GM19324 (cell line): ENCODE measurements around the gene SYCP2.

Source experiments
- ATAC-seq: cut with Tn5 transposase; IDR thresholded peaks from one replicate; pipeline ENCODE4 v1.9.1; 2021; ENCODE audit warnings: mild to moderate bottlenecking, moderate library complexity; ENCODE audit not compliant: unreplicated experiment, low FRiP score

SYCP2 gene

GRCh38 chr20:59825944-59826759 is 107.3 kb downstream of the SYCP2 start:
- no peak for ATAC-seq

- no peak for ATAC-seq
These were observed 107.9 kb downstream of the SYCP2 start for GRCh38 chr20:59825563-59825920.

DNA sequence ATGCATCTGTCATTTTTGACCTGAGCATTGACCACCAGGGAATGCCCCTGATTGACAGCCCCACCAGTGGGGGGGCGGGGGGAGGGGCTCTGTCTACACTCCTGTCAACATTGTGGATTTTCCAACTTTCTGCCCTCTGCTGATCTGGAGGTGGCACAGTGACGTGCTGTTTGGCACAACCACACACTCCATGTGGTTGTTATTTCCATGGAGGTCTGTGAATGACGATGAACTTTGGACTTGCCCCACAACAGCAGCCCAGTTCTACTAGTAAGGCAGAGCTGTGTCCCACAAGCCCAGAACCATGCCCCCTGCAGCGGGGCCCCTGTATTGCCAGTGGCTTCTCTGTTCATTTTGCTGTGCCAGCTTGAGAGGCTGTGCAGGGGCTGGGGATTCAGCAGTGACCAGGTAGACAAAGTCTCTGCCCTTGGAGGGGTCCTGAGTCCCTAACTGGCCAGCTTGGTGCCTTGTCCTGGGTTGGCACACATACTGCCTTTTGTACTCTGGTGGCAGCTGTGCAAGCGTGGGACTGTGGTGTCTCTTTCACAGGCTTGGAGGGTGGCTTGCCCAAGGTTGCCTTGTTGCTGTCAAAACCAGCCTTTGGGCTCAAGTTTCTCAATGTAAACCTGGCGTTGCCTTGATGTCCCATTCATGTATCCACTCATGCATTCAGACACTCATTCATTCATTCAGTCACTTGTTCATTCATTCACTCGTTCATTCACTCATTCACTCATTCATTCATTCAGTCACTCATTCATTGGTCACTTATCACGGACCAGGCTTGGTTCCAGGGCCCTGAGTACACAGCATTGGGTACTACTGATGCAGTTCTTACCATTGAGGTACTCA is 108.5 kb downstream of the SYCP2 start:
- no peak for ATAC-seq

- no peak for ATAC-seq
These were observed 109.8 kb downstream of the SYCP2 start for GRCh38 chr20:59823491-59824259.

DNA sequence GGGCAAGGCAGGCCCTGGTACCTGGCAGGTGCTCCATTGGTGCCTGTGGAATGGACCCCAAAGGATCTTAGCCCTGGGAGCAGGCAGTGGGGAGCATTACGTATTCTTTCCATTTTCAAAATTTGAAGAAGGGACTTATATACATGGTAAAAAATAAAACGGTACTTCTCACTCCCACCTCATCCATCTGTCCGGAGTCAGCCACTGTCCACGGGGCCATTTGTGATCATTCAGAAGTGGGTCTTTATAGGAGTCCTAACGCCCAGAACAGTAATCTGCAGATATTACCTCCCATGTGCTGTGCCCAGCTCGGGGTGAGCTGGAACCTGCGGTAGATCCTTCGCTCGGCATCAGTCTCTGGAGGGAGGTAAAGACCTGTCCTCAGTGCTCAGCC is 110.4 kb downstream of the SYCP2 start:
- ATAC-seq = no peak

DNA sequence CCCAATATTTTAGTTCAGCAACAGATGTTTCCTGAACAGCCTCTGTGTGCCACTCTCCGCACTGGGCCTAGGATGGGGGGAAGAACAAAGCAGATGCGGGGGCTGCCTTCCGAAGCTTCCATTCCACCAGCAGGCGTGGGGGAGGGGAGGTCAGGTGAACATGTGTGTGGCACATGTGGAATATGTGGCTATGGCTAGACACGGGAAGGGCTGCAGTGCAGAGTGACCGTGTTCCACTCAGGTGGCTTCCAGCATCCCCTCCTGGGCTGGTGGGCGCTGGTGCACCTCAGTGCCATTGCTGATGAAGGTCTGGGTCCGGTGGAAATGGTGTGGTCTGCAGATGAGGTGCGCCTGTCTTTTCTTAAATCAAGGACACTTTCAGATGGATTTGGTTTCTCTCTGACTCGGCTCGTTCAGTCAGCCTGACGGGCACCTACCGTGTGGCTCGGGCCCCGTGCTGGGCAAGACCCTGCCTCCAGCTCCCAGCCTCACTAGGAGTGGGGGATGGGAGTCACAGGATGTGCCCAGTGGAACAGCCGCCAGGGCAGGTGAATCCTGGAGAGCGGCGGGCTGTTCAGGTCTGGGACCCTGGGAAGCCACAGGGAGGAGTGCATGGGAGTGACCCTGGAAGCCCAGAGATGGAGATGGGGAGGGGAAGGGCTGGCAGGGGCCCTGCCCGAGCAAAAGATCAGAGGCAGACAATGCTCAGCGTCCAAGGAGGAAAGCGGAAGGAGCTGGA is 111.0 kb downstream of the SYCP2 start:
- ATAC-seq = no peak

DNA sequence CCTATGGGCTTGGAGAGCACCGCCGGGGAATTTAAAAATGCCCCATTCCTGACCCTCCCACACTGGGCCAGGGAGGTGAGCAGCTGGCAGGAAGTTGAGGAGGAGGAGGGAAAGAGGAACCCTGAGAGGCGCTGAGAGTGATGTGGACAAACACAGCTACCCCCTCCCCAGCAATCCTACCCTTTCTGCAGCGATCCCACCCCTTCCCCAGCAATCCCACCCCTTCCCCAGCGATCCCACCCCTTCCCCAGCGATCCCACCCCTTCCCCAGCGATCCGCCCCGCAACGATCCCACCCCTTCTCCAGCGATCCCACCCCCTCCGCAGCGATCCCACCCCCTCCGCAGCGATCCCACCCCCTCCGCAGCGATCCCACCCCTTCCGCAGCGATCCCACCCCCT is 111.6 kb downstream of the SYCP2 start:
- no peak for ATAC-seq

DNA sequence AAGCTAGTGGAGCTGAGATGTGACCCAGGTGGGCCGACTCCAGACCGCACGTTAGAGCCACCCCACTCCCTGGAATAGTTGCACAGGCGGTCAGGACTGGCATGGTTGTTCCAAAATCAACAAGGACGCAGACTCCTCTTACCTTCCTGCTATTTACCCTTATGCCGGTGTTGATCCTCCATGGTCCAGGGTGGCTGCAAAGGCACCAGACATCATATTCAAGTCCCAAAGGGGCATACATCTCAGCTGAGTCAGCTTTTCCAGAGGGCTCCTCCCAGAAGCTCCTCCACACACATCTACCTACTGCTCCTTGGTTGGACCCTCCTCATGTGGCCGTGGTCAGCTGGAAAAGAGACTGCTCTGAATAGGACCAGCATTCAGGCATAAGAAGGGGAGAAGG is 112.2 kb downstream of the SYCP2 start:
- ATAC-seq = no peak

DNA sequence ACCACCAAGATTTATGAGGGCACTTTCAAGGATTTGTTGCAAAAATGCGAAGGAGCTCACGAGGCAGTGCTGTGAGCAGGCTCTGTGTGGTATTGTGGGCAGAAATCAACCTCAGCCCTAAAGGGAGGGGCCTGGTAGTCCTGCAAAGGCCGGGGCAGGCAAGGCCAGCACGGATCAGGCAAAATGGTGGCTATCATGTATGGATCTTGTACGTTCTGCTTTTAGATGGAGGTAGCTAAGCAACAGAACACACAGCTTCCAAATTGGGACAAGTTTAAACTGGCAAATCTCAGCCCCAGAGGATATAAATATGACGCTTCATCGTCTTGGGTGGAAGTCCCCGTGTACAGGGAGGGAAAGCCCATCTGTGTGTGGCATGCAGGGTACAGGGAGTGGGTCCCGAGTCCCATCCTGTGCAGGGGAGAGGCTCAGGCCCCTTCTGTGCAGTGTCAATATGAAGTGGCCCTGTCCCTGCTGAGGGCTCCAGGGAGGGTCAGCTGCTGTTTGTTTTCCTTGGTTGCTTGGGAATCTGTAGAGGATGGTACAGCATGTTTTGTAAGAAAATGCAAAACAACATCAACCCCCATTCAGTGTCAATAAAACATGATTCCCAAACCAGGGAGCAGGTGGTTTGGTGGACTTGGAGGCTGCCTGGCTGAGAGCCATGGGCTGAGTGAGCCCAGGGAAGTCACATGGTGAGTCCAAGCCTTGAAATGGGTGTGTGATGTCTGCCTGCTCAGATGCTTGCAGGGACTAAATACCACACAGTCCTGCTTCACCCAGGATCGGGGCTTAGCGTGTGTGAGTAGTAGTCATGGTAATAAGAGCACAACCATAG is 113.0 kb downstream of the SYCP2 start:
- no peak for ATAC-seq

DNA sequence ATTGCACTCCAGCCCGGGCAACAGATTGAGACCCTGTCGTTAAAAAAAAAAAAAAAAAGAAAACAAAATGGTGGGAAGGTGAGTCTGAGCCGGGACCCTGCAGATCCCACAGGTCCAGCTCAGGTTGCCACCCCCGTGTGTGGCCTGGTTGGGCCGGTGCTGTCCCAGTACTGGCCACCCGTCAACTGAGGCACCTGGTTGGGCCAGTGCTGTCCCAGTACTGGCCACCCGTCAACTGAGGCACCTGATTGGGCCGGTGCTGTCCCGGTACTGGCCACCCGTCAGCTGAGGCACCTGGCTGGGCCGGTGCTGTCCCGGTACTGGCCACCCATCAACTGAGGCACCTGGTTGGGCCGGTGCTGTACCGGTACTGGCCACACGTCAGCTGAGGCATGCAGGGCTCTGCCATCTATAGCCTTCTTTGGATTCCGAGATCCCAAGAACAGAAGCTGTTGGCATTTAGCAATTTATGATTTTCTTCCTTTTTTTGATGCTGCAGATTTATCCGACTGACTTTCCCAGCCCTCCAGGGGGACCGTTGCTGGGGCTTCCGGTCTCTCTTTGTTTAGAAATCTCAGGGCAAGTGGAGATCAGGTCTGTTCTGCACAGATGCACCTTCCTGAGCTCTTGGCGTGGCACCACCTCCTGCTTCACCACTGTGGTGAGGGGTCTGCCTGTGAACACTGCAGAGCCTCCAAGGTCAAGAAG is 113.8 kb downstream of the SYCP2 start:
- ATAC-seq = no peak

- ATAC-seq = no peak
These were observed 114.5 kb downstream of the SYCP2 start for GRCh38 chr20:59818911-59819310.

DNA sequence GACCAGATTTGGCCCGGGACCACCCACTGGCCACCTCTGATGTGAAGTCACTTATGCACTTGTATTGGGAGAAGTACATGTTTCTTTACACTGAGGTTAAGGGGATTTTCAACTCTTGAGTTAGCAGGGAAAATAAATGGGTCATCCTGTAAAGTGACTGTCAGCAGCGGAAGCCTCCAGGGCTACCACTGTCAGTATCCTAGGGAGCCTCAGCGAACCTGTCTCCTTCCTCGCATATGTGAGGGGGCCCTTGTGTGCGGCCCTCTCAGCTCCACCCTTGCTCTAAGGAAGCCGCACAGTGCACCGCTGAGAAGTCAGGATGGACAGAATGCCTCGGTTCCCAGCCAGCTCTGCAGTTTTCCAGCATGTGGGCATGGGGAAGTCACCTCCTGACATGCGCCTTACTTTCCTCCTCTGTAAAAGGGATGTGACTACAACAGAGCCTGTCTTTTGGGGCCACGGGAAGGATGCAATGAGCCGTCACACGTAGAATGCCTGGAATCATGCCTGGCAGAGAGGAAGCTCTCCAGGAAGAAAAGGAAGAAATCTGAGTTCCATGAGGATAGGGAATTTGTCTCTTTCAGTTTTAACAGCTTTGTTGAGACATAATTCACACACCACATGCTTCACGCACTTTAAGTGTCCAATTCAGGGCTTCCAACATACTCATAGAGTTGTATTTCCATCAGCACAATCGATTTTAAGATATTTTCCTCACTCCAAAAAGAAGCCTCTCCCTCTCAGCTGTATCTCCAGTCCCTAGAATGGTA is 115.4 kb downstream of the SYCP2 start:
- ATAC-seq = no peak

DNA sequence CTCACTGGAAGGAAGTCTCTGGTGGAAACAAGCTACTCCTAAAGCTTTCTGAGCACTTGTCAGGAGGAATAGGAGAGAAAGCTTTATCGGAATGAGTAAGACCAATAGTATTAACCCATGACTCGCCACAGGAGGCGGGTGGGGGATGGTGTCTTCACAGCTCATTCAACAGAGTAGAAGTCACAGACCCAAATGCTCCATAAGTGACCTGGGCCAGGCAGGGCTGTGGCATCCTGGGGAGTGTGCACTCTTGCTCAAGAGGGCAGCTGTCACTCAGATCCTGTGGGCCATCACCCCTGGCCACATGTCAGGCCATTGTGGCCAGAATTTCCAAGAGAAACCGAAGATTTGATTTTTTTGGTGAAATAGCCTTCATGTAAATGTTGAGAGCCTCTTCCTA is 116.0 kb downstream of the SYCP2 start:
- no peak for ATAC-seq

DNA sequence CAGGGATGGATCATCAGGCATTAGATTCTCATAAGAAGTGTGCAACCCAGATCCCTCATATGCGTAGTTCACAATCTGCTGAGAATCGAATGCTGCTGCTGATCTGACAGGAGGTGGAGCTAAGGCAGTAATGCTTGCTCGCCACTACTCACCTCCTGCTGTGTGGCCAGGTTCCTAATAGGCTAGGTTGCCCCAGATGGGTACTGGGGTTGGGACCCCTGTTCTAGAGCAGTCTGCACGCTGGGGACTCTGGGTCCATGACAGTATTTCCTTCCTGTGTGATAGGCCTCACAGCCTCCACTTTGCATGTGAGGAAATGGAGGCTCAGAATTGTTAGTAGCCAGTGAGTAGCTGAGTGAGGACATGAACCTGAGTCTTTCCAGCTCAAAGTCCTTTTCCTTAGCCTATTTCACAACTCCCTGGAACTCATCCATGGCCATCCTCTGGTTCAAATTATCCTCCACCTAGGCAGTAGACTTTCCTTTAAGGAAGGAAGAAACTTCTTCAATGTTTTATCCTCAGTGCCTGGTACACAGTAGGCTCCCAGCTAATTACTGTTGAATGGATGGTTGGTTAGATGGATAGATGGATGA is 117.2 kb downstream of the SYCP2 start:
- ATAC-seq = no peak

DNA sequence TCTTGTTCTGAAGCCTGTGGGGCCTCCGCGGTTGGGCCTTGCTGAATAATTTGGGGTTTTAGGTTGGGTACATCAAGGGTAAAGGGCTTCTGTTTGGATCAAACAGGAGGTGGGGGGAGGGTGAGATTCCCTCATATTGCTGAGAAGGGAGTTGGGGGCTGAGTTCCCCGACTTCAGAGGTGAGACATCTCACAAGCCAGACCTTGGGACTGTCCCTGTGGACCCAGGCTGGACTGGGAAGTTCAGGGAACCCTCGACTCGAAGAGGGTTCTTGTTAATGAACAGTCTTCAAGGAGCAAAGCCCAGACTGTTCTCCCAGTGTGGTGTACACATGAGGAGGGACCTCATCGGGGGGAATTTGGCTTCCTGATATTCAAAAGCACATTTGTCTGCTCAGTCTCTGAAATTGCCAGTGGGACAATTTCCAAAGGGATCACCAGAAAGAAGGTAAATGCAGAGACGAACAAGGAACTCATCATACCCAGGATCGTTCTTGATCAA is 118.5 kb downstream of the SYCP2 start:
- ATAC-seq = no peak

DNA sequence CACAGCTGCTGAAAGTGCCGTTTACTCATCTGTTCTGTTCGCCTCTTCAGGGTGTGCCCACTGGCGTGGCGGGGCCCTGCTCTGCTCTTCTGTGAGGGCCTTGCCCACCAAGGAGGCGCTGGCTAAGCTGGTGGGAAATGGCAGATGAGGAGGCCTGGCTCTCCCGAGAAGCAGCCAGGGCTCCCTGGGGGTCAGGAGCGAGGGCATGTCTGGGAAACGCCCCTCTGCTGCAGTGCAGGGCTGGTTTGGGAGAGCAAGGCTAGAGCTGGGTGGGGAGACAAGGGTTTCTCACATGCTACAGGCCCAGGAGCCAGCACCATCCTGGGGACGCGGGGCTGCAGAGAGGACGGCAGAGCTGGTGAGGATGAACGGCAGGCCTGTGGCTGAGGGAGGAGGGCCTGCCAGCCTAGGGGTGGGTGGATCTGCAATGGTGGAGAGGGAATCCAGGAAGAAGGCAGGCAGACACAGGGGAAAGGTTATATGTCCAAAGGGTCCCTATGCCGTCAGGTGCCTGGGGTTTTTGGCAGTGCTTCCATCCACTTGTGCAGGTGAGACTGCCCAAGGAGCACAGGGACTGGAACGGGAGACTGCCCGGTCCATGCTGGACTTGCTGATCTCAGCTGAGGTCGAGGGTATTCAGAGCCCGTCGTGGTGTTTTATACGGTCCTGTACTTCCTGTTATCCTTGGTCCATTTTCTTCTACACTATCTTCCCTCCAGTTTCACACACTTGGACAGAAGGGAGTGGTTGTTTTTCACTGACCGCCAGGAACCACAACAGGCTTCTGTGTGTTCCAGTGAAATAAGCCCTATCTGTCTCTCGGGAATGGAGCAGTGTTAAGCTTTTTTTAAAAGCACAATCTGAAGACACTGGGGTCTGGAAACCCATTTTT is 119.2 kb downstream of the SYCP2 start:
- no peak for ATAC-seq
